ENCODE data around the gene LRRK2.

DNA sequence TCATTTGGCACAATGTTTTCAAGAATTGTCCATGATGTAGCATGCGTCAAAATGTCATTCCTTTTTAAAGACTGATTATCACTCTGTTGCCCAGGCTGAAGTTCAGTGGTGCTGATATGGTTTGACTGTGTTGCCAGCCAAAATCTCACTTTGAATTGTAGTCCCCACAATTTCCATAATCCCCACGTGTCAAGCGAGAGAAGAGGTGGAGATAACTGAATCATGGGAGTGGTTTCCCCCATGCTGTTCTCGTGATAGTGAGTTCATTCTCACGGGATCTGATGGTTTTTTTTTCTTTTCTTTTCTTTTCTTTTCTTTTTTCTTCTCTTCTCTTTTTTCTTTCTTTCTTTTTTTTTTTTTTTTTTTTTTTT lies 21.8 kb upstream of the LRRK2 start:
- no peak for TF ChIP-seq CTCF (IDR thresholded peaks at IDR 0.05)
- no peak for TF ChIP-seq POLR2AphosphoS5 (IDR thresholded peaks at IDR 0.05)
- TF ChIP-seq POLR2A (IDR thresholded peaks at IDR 0.05): no peak

Measured in prostate gland (tissue), 2 donors.